Gastroesophageal sphincter (tissue), 4 donors: ENCODE data around the gene MYOCD. TPM values are rescaled to one million over a fixed set of nuclear protein-coding genes. Genes with fewer than 3 reads are reported as not detected.

Experiments
- ATAC-seq: fragments of 150-250 bp; one replicate; pipeline ENCODE4 v1.9.1; 2016; ENCODE audit warnings: mild to moderate bottlenecking, moderate library complexity
- H3K27ac ChIP-seq, 4 donors: fragments of 200-600 bp; sonication (generic) in 3 of 4; 1 replicate in 3 of 4; 2 replicates in 1 of 4; pipeline ENCODE4 v1.5.1; 2016 to 2019
- H3K27me3 ChIP-seq: fragments of 200-600 bp; sonication (generic); one replicate; pipeline ENCODE4 v1.5.1; 2019
- H3K36me3 ChIP-seq, 2 donors: fragments of 200-600 bp; sonication (generic); one replicate each; pipeline ENCODE4 v1.5.1; 2019; ENCODE audit warnings: control low read depth in 1 of 2
- H3K4me1 ChIP-seq, 3 donors: fragments of 200-600 bp; sonication (generic); 1 replicate in 2 of 3; 2 replicates in 1 of 3; pipeline ENCODE4 v1.5.1; 2016 to 2019; ENCODE audit warnings: control low read depth in 2 of 3
- H3K4me3 ChIP-seq, 2 donors: fragments of 200-600 bp; sonication (generic); one replicate each; pipeline ENCODE4 v1.5.1; 2019; ENCODE audit warnings: mild to moderate bottlenecking in 1 of 2, moderate library complexity in 1 of 2
- H3K9me3 ChIP-seq, 3 donors: fragments of 200-600 bp; sonication (generic); one replicate each; pipeline ENCODE4 v1.5.1; 2017 to 2019; ENCODE audit warnings: control low read depth in 2 of 3
- CTCF ChIP-seq, 4 experiments: fragments of 200-600 bp in 2 of 4; fragments of 450-650 bp in 2 of 4; sonication (generic) in 1 of 4; IDR thresholded peaks; one replicate each; pipeline ENCODE4 v1.5.1; 2017 to 2019; ENCODE audit warnings: antibody characterized with exemption in 4 of 4, mild to moderate bottlenecking in 2 of 4, moderate library complexity in 2 of 4
- EP300 ChIP-seq: sonication (generic); formaldehyde crosslinking; IDR thresholded peaks from one replicate; pipeline ENCODE4 v1.6.1; 2017; ENCODE audit warnings: antibody characterized with exemption, mild to moderate bottlenecking
- POLR2A ChIP-seq, 2 donors: fragments of 450-650 bp; IDR thresholded peaks; one replicate each; pipeline ENCODE4 v1.6.1; 2017; ENCODE audit warnings: antibody characterized with exemption in 2 of 2, mild to moderate bottlenecking in 2 of 2, moderate library complexity in 1 of 2
- POLR2AphosphoS5 ChIP-seq: sonication (generic); formaldehyde crosslinking; IDR thresholded peaks from one replicate; pipeline ENCODE4 v1.6.1; 2017; ENCODE audit warnings: antibody characterized with exemption
- WGBS, 2 donors: methylation state at CpG; one replicate each; pipeline ENCODE4 v1.1.5; 2018; ENCODE audit warnings: low coverage in 1 of 2; 5-methylcytosine and 5-hydroxymethylcytosine counted together
- total RNA-seq, 4 donors: library from RNA; depleted of rRNA; stranded (reverse); fragments of >200 nt; gene quantifications; one replicate each; pipeline ENCODE4 v1.1.0, GENCODE V29; 2016

The MYOCD gene
- total RNA-seq, 4 donors from 2014 or later: 93.0 to 219 (median 120) TPM

GRCh38 chr17:12643822-12644221 lies 21.9 kb upstream of the MYOCD start:
- Histone ChIP-seq H3K4me3 (no peak overlapping the region), H3K27me3 (no peaks in the 10 kb centered on the region), H3K4me1 (peaks cover 0 to 12% (median 0%) of the 10 kb centered on the region in 3 donors), H3K36me3 (no peaks in the 10 kb centered on the region), H3K27ac (no peak overlapping the region), H3K9me3 (no peaks in the 10 kb centered on the region)
- ATAC-seq: no peak
- 58 to 69% methylated on average over 1 of the region's 1 CpG for WGBS, 2 donors
- no peak for TF ChIP-seq POLR2A (IDR thresholded peaks at IDR 0.05)
- TF ChIP-seq POLR2AphosphoS5: no peak
- TF ChIP-seq EP300: no peak
- no peak for TF ChIP-seq CTCF (IDR thresholded peaks at IDR 0.05)

- no peak overlapping the region for H3K27ac ChIP-seq
- peaks cover 0 to 8% (median 0%) of the 10 kb centered on the region in 3 donors for H3K4me1 ChIP-seq
- no peaks in the 10 kb centered on the region for H3K9me3 ChIP-seq
- H3K36me3 ChIP-seq: no peaks in the 10 kb centered on the region
- H3K4me3 ChIP-seq: no peak overlapping the region
- no peaks in the 10 kb centered on the region for H3K27me3 ChIP-seq
- TF ChIP-seq CTCF (IDR thresholded peaks at IDR 0.05) (no peak), POLR2A (IDR thresholded peaks at IDR 0.05) (no peak), EP300 (no peak), POLR2AphosphoS5 (no peak)
- no peak for ATAC-seq
Observed at GRCh38 chr17:12644623-12645022, 21.1 kb upstream of the MYOCD start.

- H3K27ac ChIP-seq: no peak overlapping the region
- TF ChIP-seq EP300 (no peak), CTCF (IDR thresholded peaks at IDR 0.05) (no peak), POLR2AphosphoS5 (no peak), POLR2A (IDR thresholded peaks at IDR 0.05) (no peak)
- H3K9me3 ChIP-seq: no peaks in the 10 kb centered on the region
- no peaks in the 10 kb centered on the region for H3K27me3 ChIP-seq
- no peak overlapping the region for H3K4me3 ChIP-seq
- H3K4me1 ChIP-seq: peaks cover 0 to 8% (median 0%) of the 10 kb centered on the region in 3 donors
- 57 to 63% methylated on average over 6 of the region's 6 CpGs for WGBS, 2 donors
- no peaks in the 10 kb centered on the region for H3K36me3 ChIP-seq
- ATAC-seq: no peak
Observed at GRCh38 chr17:12646761-12647422, 18.8 kb upstream of the MYOCD start.

DNA sequence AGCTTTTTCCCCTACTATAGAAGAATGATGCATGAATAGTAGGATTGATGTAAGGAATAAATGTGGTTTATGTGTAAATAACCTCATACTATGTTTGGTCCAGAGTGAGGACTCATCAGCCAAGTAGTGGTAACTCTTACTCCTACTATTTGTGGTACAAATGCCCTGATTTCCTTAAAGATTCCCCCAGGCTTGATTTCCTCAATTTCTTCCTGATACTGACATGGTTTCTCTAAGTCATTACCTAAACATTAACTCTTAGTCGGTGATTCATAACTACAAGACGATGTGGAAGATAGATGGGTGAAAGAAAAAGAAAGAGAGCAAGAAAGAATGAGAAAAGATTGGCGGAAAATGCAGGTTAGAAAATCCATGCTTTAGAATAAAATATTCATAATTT lies 17.2 kb upstream of the MYOCD start:
- no peak for ATAC-seq
- Histone ChIP-seq H3K36me3 (no peaks in the 10 kb centered on the region), H3K4me1 (no peaks in the 10 kb centered on the region), H3K4me3 (no peak overlapping the region), H3K9me3 (no peaks in the 10 kb centered on the region), H3K27me3 (no peaks in the 10 kb centered on the region), H3K27ac (no peak overlapping the region)
- TF ChIP-seq CTCF (IDR thresholded peaks at IDR 0.05) (no peak), POLR2AphosphoS5 (no peak), EP300 (no peak), POLR2A (IDR thresholded peaks at IDR 0.05) (no peak)
- 89 to 100% methylated on average over 3 of the region's 3 CpGs for WGBS, 2 donors

DNA sequence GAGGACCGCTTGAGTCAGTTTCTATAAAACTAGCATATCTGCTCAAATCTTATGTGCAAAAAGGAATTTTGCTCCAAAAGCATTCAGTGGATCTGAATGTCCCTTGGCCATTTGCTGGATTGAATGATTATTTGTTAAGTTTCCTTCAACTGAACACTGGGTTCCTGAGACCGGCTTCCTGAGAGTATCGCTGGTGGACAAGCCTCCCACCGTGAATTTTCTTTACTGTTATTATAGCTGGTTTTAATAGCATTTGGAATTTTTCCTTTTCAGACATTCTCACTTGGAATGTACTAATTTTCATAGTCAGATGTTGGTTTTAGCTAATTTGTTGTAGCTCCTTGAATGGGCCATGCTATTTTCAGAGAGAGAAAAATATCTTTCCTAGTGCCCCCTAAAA lies 9.8 kb upstream of the MYOCD start:
- no peaks in the 10 kb centered on the region for H3K36me3 ChIP-seq
- no peak for TF ChIP-seq POLR2AphosphoS5
- no peak for TF ChIP-seq CTCF (IDR thresholded peaks at IDR 0.05)
- TF ChIP-seq POLR2A (IDR thresholded peaks at IDR 0.05): no peak
- no peak for TF ChIP-seq EP300
- H3K9me3 ChIP-seq: no peaks in the 10 kb centered on the region
- WGBS, 2 donors: 89% methylated on average over 4 of the region's 4 CpGs
- no peak overlapping the region for H3K4me3 ChIP-seq
- no peak for ATAC-seq
- H3K4me1 ChIP-seq: no peaks in the 10 kb centered on the region
- H3K27me3 ChIP-seq: no peaks in the 10 kb centered on the region
- H3K27ac ChIP-seq: no peak overlapping the region
